ENCODE results near the gene SERPINA12.
A peak's percentile ranks its signal among the peaks of the same experiment; 100 is the strongest.

The SERPINA12 gene

DNA sequence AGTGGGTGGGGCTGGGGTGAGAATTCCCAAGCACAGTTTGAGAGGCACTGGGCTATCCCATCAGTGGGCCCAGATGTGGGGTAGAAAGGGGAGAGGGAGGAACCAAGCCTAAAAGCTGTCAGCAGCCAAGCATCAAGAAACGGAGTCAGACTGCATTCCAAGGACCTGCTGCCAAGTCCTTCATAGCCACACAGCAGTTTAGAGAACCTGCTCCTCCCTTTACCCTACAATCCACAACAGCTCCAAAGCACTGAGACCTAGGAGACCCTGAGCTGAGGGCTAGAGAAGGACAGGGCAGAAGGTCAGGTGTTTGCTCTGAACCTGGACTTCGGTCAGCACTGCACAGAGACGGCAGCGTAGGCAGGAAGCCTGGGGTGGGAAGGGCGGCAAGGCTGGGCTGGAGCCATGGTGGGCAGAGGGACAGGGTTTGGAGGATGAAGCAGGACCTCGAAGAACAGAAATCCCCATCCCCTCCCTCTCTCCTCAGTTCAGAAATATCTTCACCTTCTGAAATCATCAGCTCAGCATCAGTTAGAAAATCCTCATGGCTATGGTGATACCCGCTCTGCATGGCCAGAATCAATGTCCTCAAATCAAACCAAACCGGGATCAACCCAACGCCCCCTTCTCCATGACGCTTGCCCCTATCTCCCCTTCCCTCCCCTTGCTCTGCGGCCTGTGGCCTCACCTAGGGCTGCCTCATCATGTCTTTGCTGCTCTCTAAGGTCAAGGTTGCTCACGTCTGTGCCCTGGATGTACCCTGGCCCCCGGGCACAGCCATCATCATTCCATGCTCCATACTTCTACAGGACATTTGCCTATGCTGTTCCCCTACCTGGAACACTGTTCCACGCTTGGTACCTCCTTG lies 39.1 kb upstream of the SERPINA12 start:
- DNase-seq (ENCODE audit: low read depth), result peak; percentile 17
- no peak overlapping the region for H3K4me3 ChIP-seq (replicated peaks; ENCODE audit: low read depth, low read length)
- TF ChIP-seq CTCF (IDR thresholded peaks at IDR 0.05; ENCODE audit: low read length, missing control alignments), result no peak

DNA sequence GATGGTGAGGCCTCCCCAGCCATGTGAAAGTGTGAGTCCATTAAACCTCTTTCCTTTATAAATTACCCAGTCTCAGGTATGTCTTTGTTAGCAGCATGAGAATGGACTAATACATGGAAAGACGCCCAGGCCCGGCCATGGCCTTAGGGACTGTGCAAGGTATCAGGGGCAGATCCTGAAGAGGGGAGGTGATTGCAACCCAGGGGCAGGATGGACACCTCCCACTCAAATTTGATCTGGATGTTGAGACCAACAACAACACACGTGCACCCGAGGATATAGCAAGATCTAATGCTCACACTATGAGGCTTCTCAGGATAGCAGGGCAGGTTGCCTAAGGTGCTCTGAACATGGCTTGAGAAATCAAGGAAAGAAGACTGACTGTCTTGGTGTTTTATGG lies 38.5 kb upstream of the SERPINA12 start:
- no peak for DNase-seq (ENCODE audit: low read depth)
- H3K4me3 ChIP-seq (replicated peaks; ENCODE audit: low read depth, low read length), result no peak overlapping the region
- no peak for TF ChIP-seq CTCF (IDR thresholded peaks at IDR 0.05; ENCODE audit: low read length, missing control alignments)

DNA sequence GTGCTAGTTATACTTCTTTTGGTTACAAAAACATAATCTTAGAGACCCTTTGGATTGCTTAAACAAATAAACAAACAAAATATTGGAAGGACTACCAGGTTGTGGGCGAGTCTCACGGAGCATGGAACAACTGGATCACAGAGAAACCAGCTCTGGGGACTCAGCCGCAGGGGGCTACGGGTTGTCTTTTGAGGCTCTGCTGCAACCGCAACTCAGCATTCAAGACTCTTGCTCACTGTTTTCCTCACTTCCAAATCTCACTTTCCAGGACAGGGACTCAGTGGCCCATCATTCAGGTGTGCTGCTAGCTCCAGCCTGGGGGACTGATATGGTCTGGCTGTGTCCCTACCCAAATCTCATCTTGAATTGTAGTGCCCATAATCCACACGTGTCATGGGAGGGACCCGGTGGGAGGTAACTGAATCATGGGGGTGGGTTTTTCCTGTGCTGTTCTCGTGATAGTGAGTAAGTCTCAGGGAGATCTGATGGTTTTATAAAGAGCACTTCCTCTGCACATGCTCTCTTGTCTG lies 37.9 kb upstream of the SERPINA12 start:
- no peak for DNase-seq (ENCODE audit: low read depth)
- no peak overlapping the region for H3K4me3 ChIP-seq (replicated peaks; ENCODE audit: low read depth, low read length)
- no peak for TF ChIP-seq CTCF (IDR thresholded peaks at IDR 0.05; ENCODE audit: low read length, missing control alignments)

- no peak for TF ChIP-seq CTCF (IDR thresholded peaks at IDR 0.05; ENCODE audit: low read length, missing control alignments)
- H3K4me3 ChIP-seq (replicated peaks; ENCODE audit: low read depth, low read length), result no peak overlapping the region
- peak; percentile 17 for DNase-seq (ENCODE audit: low read depth)
Measured at GRCh38 chr14:94545131-94545841, 36.0 kb upstream of the SERPINA12 start.

DNA sequence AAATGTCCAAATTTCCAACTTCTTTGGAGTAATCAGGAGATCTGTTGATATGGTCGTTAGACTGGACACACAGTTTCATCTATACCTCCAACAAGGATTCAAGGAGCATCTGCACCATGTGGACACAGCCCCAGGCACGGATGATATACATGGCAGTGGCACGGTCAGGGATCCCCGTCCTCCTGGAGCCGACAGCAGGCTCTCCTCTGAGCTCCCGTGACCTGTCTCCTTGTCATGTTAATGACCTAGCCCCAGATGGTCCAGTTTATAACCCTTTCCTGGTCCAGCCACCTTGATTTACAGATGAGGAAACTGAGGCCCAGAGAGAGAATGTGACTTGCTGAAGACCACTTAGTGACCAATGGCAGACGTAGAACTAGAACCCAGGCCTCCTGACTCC lies 35.5 kb upstream of the SERPINA12 start:
- no peak for DNase-seq (ENCODE audit: low read depth)
- no peak for TF ChIP-seq CTCF (IDR thresholded peaks at IDR 0.05; ENCODE audit: low read length, missing control alignments)
- no peak overlapping the region for H3K4me3 ChIP-seq (replicated peaks; ENCODE audit: low read depth, low read length)

- DNase-seq (ENCODE audit: low read depth), result no peak
Measured at GRCh38 chr14:94543449-94544124, 34.3 kb upstream of the SERPINA12 start.

More at GRCh38 chr14:94543449-94544124, 34.3 kb upstream of the SERPINA12 start:
- no peak for TF ChIP-seq CTCF (IDR thresholded peaks at IDR 0.05; ENCODE audit: low read length, missing control alignments)
- H3K4me3 ChIP-seq (replicated peaks; ENCODE audit: low read depth, low read length), result no peak overlapping the region
